Smooth muscle cell (in vitro differentiated cells): ENCODE data around the gene MIA2. TPM values are rescaled to one million over a fixed set of nuclear protein-coding genes. Genes with fewer than 3 reads are reported as not detected.
"Not testable (repeated sequence)": the region's sequence is repeated elsewhere in the genome, so short reads cannot be mapped to it uniquely, and the experiment has no call there.

ENCODE experiments used
- DNase-seq: peaks from one replicate; lab custom pipeline; 2025; ENCODE audit not compliant: unreplicated experiment; lab: John Stamatoyannopoulos, UW
- H2AFZ ChIP-seq: fragments of 200-600 bp; sonication (generic); 2 replicates; pipeline ENCODE4 v1.6.0; 2016; ENCODE audit warnings: antibody characterized with exemption, low read depth, mild to moderate bottlenecking
- H3F3A ChIP-seq: fragments of 200-600 bp; sonication (generic); 2 replicates; pipeline ENCODE4 v1.6.0; 2017; ENCODE audit warnings: antibody characterized with exemption, low read depth
- H3K27ac ChIP-seq: fragments of 200-600 bp; sonication (generic); 2 replicates; pipeline ENCODE4 v1.5.1; 2016; ENCODE audit warnings: low read depth, mild to moderate bottlenecking
- H3K27me3 ChIP-seq: fragments of 200-600 bp; sonication (generic); 2 replicates; pipeline ENCODE4 v1.6.1; 2016; ENCODE audit warnings: low read depth, mild to moderate bottlenecking
- H3K36me3 ChIP-seq: fragments of 200-600 bp; sonication (generic); 2 replicates; pipeline ENCODE4 v1.5.1; 2016; ENCODE audit warnings: low read depth
- H3K4me1 ChIP-seq: fragments of 200-600 bp; sonication (generic); 2 replicates; pipeline ENCODE4 v1.5.1; 2016; ENCODE audit warnings: low read depth
- H3K4me2 ChIP-seq: fragments of 200-600 bp; sonication (generic); 2 replicates; pipeline ENCODE4 v1.6.0; 2016; ENCODE audit warnings: mild to moderate bottlenecking
- H3K4me3 ChIP-seq: fragments of 200-600 bp; sonication (generic); 2 replicates; pipeline ENCODE4 v1.5.1; 2016; ENCODE audit warnings: mild to moderate bottlenecking
- H3K79me2 ChIP-seq: fragments of 200-600 bp; sonication (generic); 2 replicates; pipeline ENCODE4 v1.6.0; 2016; ENCODE audit warnings: low read depth, mild to moderate bottlenecking
- H3K9ac ChIP-seq: fragments of 200-600 bp; sonication (generic); 2 replicates; pipeline ENCODE4 v1.6.0; 2016; ENCODE audit warnings: low read depth
- H3K9me3 ChIP-seq: fragments of 200-600 bp; sonication (generic); replicated peaks from 2 replicates; pipeline ENCODE4 v1.5.1; 2016; ENCODE audit warnings: low read depth
- H4K20me1 ChIP-seq: fragments of 200-600 bp; sonication (generic); 2 replicates; pipeline ENCODE4 v1.6.0; 2016; ENCODE audit warnings: low read depth
- CTCF ChIP-seq: fragments of 200-600 bp; sonication (generic); IDR thresholded peaks from 2 replicates; pipeline ENCODE4 v1.5.1; 2017; ENCODE audit warnings: borderline replicate concordance, mild to moderate bottlenecking, antibody characterized with exemption; ENCODE audit not compliant: insufficient read depth, poor library complexity, severe bottlenecking
- WGBS: methylation state at CpG from one replicate; pipeline ENCODE4 v1.1.7; 2016; ENCODE audit warnings: low lambda C conversion rate; 5-methylcytosine and 5-hydroxymethylcytosine counted together
- polyA plus RNA-seq: library from polyadenylated mRNA; unstranded; fragments of >200 nt; fragmentation: Nextera tagmentation; extraction: Ambion mirVana; gene quantifications from 2 replicates; pipeline ENCODE4 v1.2.1, GENCODE V29; 2016
- total RNA-seq: library from RNA; depleted of rRNA; stranded (reverse); fragments of >200 nt; gene quantifications from 2 replicates; pipeline ENCODE4 v1.2.3, GENCODE V29; 2014

The MIA2 gene
- total and polyA plus RNA-seq, 2 experiments from 2014 or later: 14.6 to 18.6 TPM

DNA sequence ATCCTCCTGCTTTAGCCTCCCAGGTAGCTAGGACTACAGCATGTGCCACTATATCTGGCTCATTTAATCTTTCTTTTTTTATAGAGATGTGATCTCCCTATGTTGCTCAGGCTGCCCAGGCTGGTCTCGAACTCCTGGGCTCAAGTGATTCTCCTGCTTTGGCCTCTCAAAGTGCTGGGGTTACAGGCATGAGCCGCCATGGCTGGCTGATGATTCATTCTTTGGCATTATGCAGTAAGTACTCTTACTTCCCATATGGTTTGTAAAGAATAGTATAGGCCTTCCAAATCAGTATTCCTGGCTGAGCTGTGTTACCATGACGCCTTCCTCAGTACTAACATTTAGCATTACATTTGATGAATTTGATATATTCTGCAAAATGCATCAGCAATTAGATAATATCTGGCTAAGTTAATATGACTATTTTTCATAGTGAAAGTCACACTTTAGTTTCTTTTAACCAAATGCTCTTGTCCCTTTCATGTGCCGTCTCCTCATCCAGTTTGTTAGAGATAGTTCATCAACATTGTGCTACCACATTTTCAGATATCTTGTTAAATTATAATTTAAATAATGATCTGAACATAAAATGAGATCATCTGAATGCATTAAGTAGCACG is 3.2 kb upstream of the MIA2 start:
- 68% methylated on average over 5 of the region's 5 CpGs for WGBS
- Histone ChIP-seq H3K4me2 (no peak overlapping the region), H3K79me2 (no peaks in the 10 kb centered on the region), H3K27me3 (no peaks in the 10 kb centered on the region), H3K36me3 (no peaks in the 10 kb centered on the region), H3K4me1 (no peaks in the 10 kb centered on the region), H4K20me1 (no peaks in the 10 kb centered on the region), H3K9me3 (no peaks in the 10 kb centered on the region), H3F3A (no peaks in the 10 kb centered on the region), H2AFZ (peak overlapping the region; percentile 18), H3K27ac (peak overlapping the region; percentile 3), H3K9ac (no peak overlapping the region), H3K4me3 (no peak overlapping the region)
- DNase-seq: no peak
- TF ChIP-seq CTCF: no peak

DNA sequence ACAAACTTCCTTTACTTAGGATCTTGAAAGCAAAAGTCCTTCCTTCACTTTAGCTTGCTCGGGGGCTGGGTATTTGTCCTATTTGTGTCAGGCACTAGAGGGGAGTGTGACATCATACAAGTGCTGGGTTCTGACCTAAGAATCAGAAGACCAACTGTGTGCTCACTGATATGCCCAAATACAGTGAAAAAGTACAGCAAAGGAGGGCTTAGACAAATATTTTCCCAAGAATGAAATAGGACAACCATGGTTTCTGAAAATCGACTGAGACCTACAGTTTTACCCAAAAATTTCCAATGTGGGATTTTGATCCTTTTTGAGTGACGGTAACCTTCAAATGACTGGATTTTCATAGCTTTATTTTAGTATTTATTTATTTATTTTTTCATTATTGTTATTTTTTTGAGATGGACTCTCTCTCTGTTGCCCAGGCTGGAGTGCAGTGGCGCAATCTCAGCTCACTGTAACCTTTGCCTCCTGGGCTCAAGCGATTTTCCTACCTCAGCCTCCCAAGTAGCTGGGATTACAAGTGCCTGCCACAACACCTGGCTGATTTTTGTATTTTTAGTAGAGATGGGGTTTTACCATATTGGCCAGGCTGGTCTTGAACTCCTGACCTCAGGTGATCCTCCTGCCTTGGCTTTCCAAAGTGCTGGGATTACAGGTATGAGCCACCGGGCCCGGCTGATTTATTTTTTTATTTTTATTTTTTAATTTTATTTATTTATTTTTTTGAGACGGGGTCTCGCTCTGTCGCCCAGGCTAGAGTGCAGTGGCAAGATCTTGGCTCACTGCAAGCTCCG is 1.8 kb upstream of the MIA2 start:
- H3K9me3 ChIP-seq, H3K4me1 ChIP-seq, H3K9ac ChIP-seq, H4K20me1 ChIP-seq, H3K27ac ChIP-seq, DNase-seq, H3K27me3 ChIP-seq, H3K36me3 ChIP-seq, H3K4me2 ChIP-seq, H3F3A ChIP-seq, H3K79me2 ChIP-seq, H3K4me3 ChIP-seq: not testable (repeated sequence)
- peak overlapping the region; percentile 18 for H2AFZ ChIP-seq
- peak; percentile 17 for TF ChIP-seq CTCF
- WGBS: 88% methylated on average over 11 of the region's 11 CpGs

- H3F3A ChIP-seq: no peaks in the 10 kb centered on the region
- no peaks in the 10 kb centered on the region for H4K20me1 ChIP-seq
- H3K4me3 ChIP-seq: no peak overlapping the region
- H3K9me3 ChIP-seq: no peaks in the 10 kb centered on the region
- H3K27ac ChIP-seq: peak overlapping the region; percentile 53
- WGBS: 58% methylated on average over 12 of the region's 12 CpGs
- DNase-seq: no peak
- peak overlapping the region; percentile 70 for H2AFZ ChIP-seq
- H3K4me1 ChIP-seq: no peaks in the 10 kb centered on the region
- H3K4me2 ChIP-seq: peak overlapping the region; percentile 50
- TF ChIP-seq CTCF: no peak
- H3K36me3 ChIP-seq: no peaks in the 10 kb centered on the region
- no peaks in the 10 kb centered on the region for H3K79me2 ChIP-seq
- H3K27me3 ChIP-seq: no peaks in the 10 kb centered on the region
- no peak overlapping the region for H3K9ac ChIP-seq
Measured at GRCh38 chr14:39232554-39233415, 930 bp upstream of the MIA2 start.

- H2AFZ ChIP-seq, DNase-seq, H3K9ac ChIP-seq, H3K27ac ChIP-seq, H3K27me3 ChIP-seq, H3K4me1 ChIP-seq, H3K9me3 ChIP-seq, H3K4me2 ChIP-seq, H3F3A ChIP-seq, H3K36me3 ChIP-seq, H4K20me1 ChIP-seq, H3K79me2 ChIP-seq: not testable (repeated sequence)
- H3K4me3 ChIP-seq: peak overlapping the region; percentile 45
- 96% methylated on average over 5 of the region's 5 CpGs for WGBS
Measured at GRCh38 chr14:39234986-39235385, 1.3 kb downstream of the MIA2 start.

GRCh38 chr14:39235466-39235865 is 1.8 kb downstream of the MIA2 start:
- H3K4me3 ChIP-seq: peak overlapping the region; percentile 45
- H3K4me2 ChIP-seq, H3K4me1 ChIP-seq, H3F3A ChIP-seq, H2AFZ ChIP-seq, H3K79me2 ChIP-seq, H3K36me3 ChIP-seq, H3K27me3 ChIP-seq, H3K9ac ChIP-seq, DNase-seq, H4K20me1 ChIP-seq, H3K9me3 ChIP-seq, H3K27ac ChIP-seq: not testable (repeated sequence)
